ENCODE measurements around the gene PTPRG. TPM values are rescaled to one million over a fixed set of nuclear protein-coding genes. Genes with fewer than 3 reads are reported as not detected.

PTPRG gene
- polyA plus RNA-seq, 1 donor (not counting 4 experiments of a cell fraction or from before 2014, with no cell fraction given): 12.1 TPM

- Histone ChIP-seq H3K27me3 (ENCODE audit: control insufficient read depth, extremely low read depth, insufficient read depth, low read length) (no peaks in the 10 kb centered on the region), H3K79me2 (ENCODE audit: control insufficient read depth, insufficient read depth, low read length) (no peaks in the 10 kb centered on the region), H3K9me1 (ENCODE audit: control insufficient read depth, extremely low read depth, insufficient read depth, low read length) (no peaks in the 10 kb centered on the region), H2AFZ (ENCODE audit: control insufficient read depth, low read length) (no peak overlapping the region), H3K27ac (ENCODE audit: control insufficient read depth, insufficient read depth, low read length) (no peak overlapping the region), H3K4me1 (ENCODE audit: control insufficient read depth, extremely low read depth, insufficient read depth, low read length) (no peaks in the 10 kb centered on the region), H3K36me3 (ENCODE audit: control insufficient read depth in 2 of 2, extremely low read depth in 1 of 2, insufficient read depth in 2 of 2, low read length in 2 of 2) (no peaks in the 10 kb centered on the region), H3K9me3 (ENCODE audit: control insufficient read depth, low read depth, low read length) (no peaks in the 10 kb centered on the region), H3K4me2 (ENCODE audit: control insufficient read depth, extremely low read depth, insufficient read depth, low read depth, low read length) (no peak overlapping the region), H3K4me3 (ENCODE audit: control insufficient read depth in 2 of 3, extremely low read depth in 1 of 3, insufficient read depth in 2 of 3, low read depth in 1 of 3, low read length in 3 of 3) (no peak overlapping the region), H3K9ac (ENCODE audit: control insufficient read depth, extremely low read depth, insufficient read depth, low read length) (no peak overlapping the region), H4K20me1 (ENCODE audit: control insufficient read depth, extremely low read depth, insufficient read depth, low read length) (no peaks in the 10 kb centered on the region)
- TF ChIP-seq EZH2 (IDR thresholded peaks at IDR 0.05; ENCODE audit: low read length) (no peak), CTCF (optimal IDR thresholded peaks at IDR 0.05 in 1 of 3, IDR thresholded peaks at IDR 0.05 in 1 of 3, conservative IDR thresholded peaks at IDR 0.05 in 1 of 3; ENCODE audit: extremely low read depth in 1 of 3, insufficient read depth in 2 of 3, low read length in 3 of 3) (no peak)
- dilution Hi-C loops (cut with MboI; ENCODE audit: extremely low pct_ligation_motif_present, low sequenced_read_pairs): no loop called here
- FAIRE-seq: no peak
- no peak for DNase-seq (ENCODE audit: low read depth, low spot score)
Observed at GRCh38 chr3:62032738-62033137, 471.4 kb downstream of the PTPRG start.

- dilution Hi-C loops (cut with MboI; ENCODE audit: extremely low pct_ligation_motif_present, low sequenced_read_pairs): no loop called here
- Histone ChIP-seq H3K4me3 (ENCODE audit: control insufficient read depth in 2 of 3, extremely low read depth in 1 of 3, insufficient read depth in 2 of 3, low read depth in 1 of 3, low read length in 3 of 3) (no peak overlapping the region), H3K9ac (ENCODE audit: control insufficient read depth, extremely low read depth, insufficient read depth, low read length) (no peak overlapping the region), H4K20me1 (ENCODE audit: control insufficient read depth, extremely low read depth, insufficient read depth, low read length) (no peaks in the 10 kb centered on the region), H3K4me1 (ENCODE audit: control insufficient read depth, extremely low read depth, insufficient read depth, low read length) (no peaks in the 10 kb centered on the region), H3K79me2 (ENCODE audit: control insufficient read depth, insufficient read depth, low read length) (no peaks in the 10 kb centered on the region), H2AFZ (ENCODE audit: control insufficient read depth, low read length) (no peak overlapping the region), H3K27ac (ENCODE audit: control insufficient read depth, insufficient read depth, low read length) (no peak overlapping the region), H3K36me3 (ENCODE audit: control insufficient read depth in 2 of 2, extremely low read depth in 1 of 2, insufficient read depth in 2 of 2, low read length in 2 of 2) (no peaks in the 10 kb centered on the region), H3K4me2 (ENCODE audit: control insufficient read depth, extremely low read depth, insufficient read depth, low read depth, low read length) (no peak overlapping the region), H3K9me1 (ENCODE audit: control insufficient read depth, extremely low read depth, insufficient read depth, low read length) (no peaks in the 10 kb centered on the region), H3K27me3 (ENCODE audit: control insufficient read depth, extremely low read depth, insufficient read depth, low read length) (no peaks in the 10 kb centered on the region), H3K9me3 (ENCODE audit: control insufficient read depth, low read depth, low read length) (no peaks in the 10 kb centered on the region)
- no peak for DNase-seq (ENCODE audit: low read depth, low spot score)
- FAIRE-seq: no peak
- TF ChIP-seq CTCF (optimal IDR thresholded peaks at IDR 0.05 in 1 of 3, IDR thresholded peaks at IDR 0.05 in 1 of 3, conservative IDR thresholded peaks at IDR 0.05 in 1 of 3; ENCODE audit: extremely low read depth in 1 of 3, insufficient read depth in 2 of 3, low read length in 3 of 3) (no peak), EZH2 (IDR thresholded peaks at IDR 0.05; ENCODE audit: low read length) (no peak)
Observed at GRCh38 chr3:62035402-62036057, 474.2 kb downstream of the PTPRG start.

All from keratinocyte (primary cell).